Liver (tissue), 9 donors: ENCODE measurements around the gene TREH. TPM values are rescaled to one million over a fixed set of nuclear protein-coding genes. Genes with fewer than 3 reads are reported as not detected.
"Not testable (repeated sequence)": the region's sequence is repeated elsewhere in the genome, so short reads cannot be mapped to it uniquely, and the experiment has no call there.

Experiments
- DNase-seq: peaks from one replicate; pipeline ENCODE4 v3.0.0-alpha.2; 2017; ENCODE audit warnings: low spot score
- H3K27ac ChIP-seq, 2 donors: one replicate each; pipeline ENCODE4 v1.7.0; 2013; ENCODE audit warnings: inconsistent platforms in 2 of 2, low read length in 2 of 2, control low read depth in 1 of 2, low read depth in 1 of 2, mild to moderate bottlenecking in 1 of 2
- H3K27me3 ChIP-seq, 4 donors: one replicate each; pipeline versions ENCODE4 v1.6.1 to v1.7.0; 2013; ENCODE audit warnings: low read length in 3 of 4, inconsistent platforms in 1 of 4, mild to moderate bottlenecking in 1 of 4, moderate library complexity in 1 of 4; ENCODE audit not compliant: control insufficient read depth in 4 of 4, insufficient read depth in 4 of 4
- H3K36me3 ChIP-seq, 4 donors: one replicate each; pipeline versions ENCODE4 v1.6.1 to v1.7.0; 2013; ENCODE audit warnings: low read length in 3 of 4, mild to moderate bottlenecking in 3 of 4, low read depth in 1 of 4, moderate library complexity in 1 of 4; ENCODE audit not compliant: control insufficient read depth in 4 of 4, insufficient read depth in 3 of 4
- H3K4me1 ChIP-seq, 4 donors: one replicate each; pipeline versions ENCODE4 v1.6.1 to v1.7.0; 2013; ENCODE audit warnings: low read length in 3 of 4, mild to moderate bottlenecking in 3 of 4, moderate library complexity in 1 of 4; ENCODE audit not compliant: control insufficient read depth in 4 of 4, insufficient read depth in 4 of 4
- H3K4me3 ChIP-seq, 3 donors: one replicate each; pipeline versions ENCODE4 v1.6.1 to v1.7.0; 2013; ENCODE audit warnings: low read length in 3 of 3, control low read depth in 1 of 3, low read depth in 1 of 3, mild to moderate bottlenecking in 1 of 3
- H3K9ac ChIP-seq, 2 donors: one replicate each; pipeline ENCODE4 v1.7.0; 2013; ENCODE audit warnings: low read length in 2 of 2, mild to moderate bottlenecking in 2 of 2, moderate library complexity in 2 of 2, control low read depth in 1 of 2, low read depth in 1 of 2
- H3K9me3 ChIP-seq, 4 donors: one replicate each; pipeline versions ENCODE4 v1.6.1 to v1.7.0; 2013; ENCODE audit warnings: low read length in 3 of 4; ENCODE audit not compliant: control insufficient read depth in 4 of 4
- ATF3 ChIP-seq: IDR thresholded peaks from 2 replicates; pipeline ENCODE4 v1.6.1; 2016; ENCODE audit warnings: antibody characterized with exemption
- CTCF ChIP-seq: fragments of 150-350 bp; IDR thresholded peaks from 2 replicates; pipeline ENCODE4 v1.5.1; 2017; ENCODE audit warnings: improper control_type of control experiment, low read depth, low read length; ENCODE audit not compliant: missing input control
- HNF4G ChIP-seq: IDR thresholded peaks from 2 replicates; pipeline ENCODE4 v1.6.1; 2016; ENCODE audit warnings: antibody characterized with exemption
- JUND ChIP-seq, 2 donors: IDR thresholded peaks; 2 replicates each; pipeline ENCODE4 v1.6.1; 2016; ENCODE audit warnings: antibody characterized with exemption in 2 of 2
- MAX ChIP-seq: IDR thresholded peaks from 2 replicates; pipeline ENCODE4 v1.6.1; 2016; ENCODE audit warnings: antibody characterized with exemption
- NR2F2 ChIP-seq: IDR thresholded peaks from 2 replicates; pipeline ENCODE4 v1.6.1; 2016; ENCODE audit warnings: antibody characterized with exemption
- REST ChIP-seq: IDR thresholded peaks from 2 replicates; pipeline ENCODE4 v1.6.1; 2016; ENCODE audit warnings: antibody characterized with exemption, mild to moderate bottlenecking
- RXRA ChIP-seq, 2 donors: IDR thresholded peaks; 2 replicates each; pipeline ENCODE4 v1.6.1; 2017 to 2018; ENCODE audit warnings: antibody characterized with exemption in 2 of 2, mild to moderate bottlenecking in 1 of 2
- SP1 ChIP-seq: IDR thresholded peaks from 2 replicates; pipeline ENCODE4 v1.6.1; 2018; ENCODE audit warnings: antibody characterized with exemption, mild to moderate bottlenecking
- TAF1 ChIP-seq: conservative IDR thresholded peaks from 2 replicates; pipeline ENCODE4 v1.6.1; 2016; ENCODE audit warnings: antibody characterized with exemption, mild to moderate bottlenecking
- ZBTB33 ChIP-seq: IDR thresholded peaks from 2 replicates; pipeline ENCODE4 v1.6.1; 2016; ENCODE audit warnings: antibody characterized with exemption
- WGBS: extraction: QIAGEN DNeasy Blood & Tissue Kit; methylation state at CpG from one replicate; pipeline ENCODE4 v1.1.7; 2013; 5-methylcytosine and 5-hydroxymethylcytosine counted together
- polyA plus RNA-seq, 2 donors: library from polyadenylated mRNA; stranded (reverse) in 1 of 2; unstranded in 1 of 2; fragments of 200-250 nt in 1 of 2; fragments of >200 nt in 1 of 2; fragmentation: Nextera tagmentation in 1 of 2; extraction: Ambion mirVana in 1 of 2; gene quantifications; one replicate each; pipeline versions ENCODE4 v1.2.1 to v1.2.3, GENCODE V29; 2013 to 2015
- total RNA-seq, 2 donors: library from RNA; depleted of rRNA; stranded (reverse); fragments of >200 nt; gene quantifications; one replicate each; pipeline ENCODE4 v1.2.3, GENCODE V29; 2014
- donor health status: healthy.
- donor health status: healthy.
- donor health status: healthy.
- donor health status: healthy.
- donor health status: healthy.

Gene TREH
- total and polyA plus RNA-seq, 4 donors = 0.50 to 1.2 (median 0.84) TPM; not detected in 1

GRCh38 chr11:118714816-118715215 lies 35.4 kb upstream of the TREH start:
- Histone ChIP-seq H3K27ac (no peak overlapping the region), H3K9ac (no peak overlapping the region), H3K4me3 (no peak overlapping the region), H3K9me3 (no peaks in the 10 kb centered on the region), H3K4me1 (peaks cover 0 to 1% (median 0%) of the 10 kb centered on the region in 4 donors), H3K36me3 (no peaks in the 10 kb centered on the region), H3K27me3 (no peaks in the 10 kb centered on the region)
- TF ChIP-seq ZBTB33 = no peak
- DNase-seq = no peak

- 76% methylated on average over 5 of the region's 5 CpGs for WGBS
- H3K9ac ChIP-seq = not testable (repeated sequence)
Observed at GRCh38 chr11:118714416-118714815, 35.0 kb upstream of the TREH start.

GRCh38 chr11:118708296-118708695 lies 28.8 kb upstream of the TREH start:
- no peak for DNase-seq
- Histone ChIP-seq H3K27me3 (no peaks in the 10 kb centered on the region), H3K4me1 (no peaks in the 10 kb centered on the region), H3K36me3 (no peaks in the 10 kb centered on the region), H3K27ac (no peak overlapping the region), H3K9me3 (no peaks in the 10 kb centered on the region), H3K9ac (no peak overlapping the region), H3K4me3 (no peak overlapping the region)
- WGBS = 95% methylated on average over 6 of the region's 6 CpGs
- TF ChIP-seq HNF4G (no peak), MAX (no peak), CTCF (no peak), JUND (IDR thresholded peaks at IDR 0.05) (no peak), NR2F2 (no peak), ATF3 (no peak), TAF1 (no peak), SP1 (no peak), REST (no peak), RXRA (IDR thresholded peaks at IDR 0.05) (no peak)

More at GRCh38 chr11:118714416-118714815, 35.0 kb upstream of the TREH start:
- DNase-seq, H3K27ac ChIP-seq, H3K4me3 ChIP-seq, H3K27me3 ChIP-seq, H3K9me3 ChIP-seq, H3K4me1 ChIP-seq, H3K36me3 ChIP-seq: not testable (repeated sequence)
